ENCODE data around the gene RSRC1.
A peak's percentile ranks its signal among the peaks of the same experiment; 100 is the strongest.

RSRC1 gene

DNA sequence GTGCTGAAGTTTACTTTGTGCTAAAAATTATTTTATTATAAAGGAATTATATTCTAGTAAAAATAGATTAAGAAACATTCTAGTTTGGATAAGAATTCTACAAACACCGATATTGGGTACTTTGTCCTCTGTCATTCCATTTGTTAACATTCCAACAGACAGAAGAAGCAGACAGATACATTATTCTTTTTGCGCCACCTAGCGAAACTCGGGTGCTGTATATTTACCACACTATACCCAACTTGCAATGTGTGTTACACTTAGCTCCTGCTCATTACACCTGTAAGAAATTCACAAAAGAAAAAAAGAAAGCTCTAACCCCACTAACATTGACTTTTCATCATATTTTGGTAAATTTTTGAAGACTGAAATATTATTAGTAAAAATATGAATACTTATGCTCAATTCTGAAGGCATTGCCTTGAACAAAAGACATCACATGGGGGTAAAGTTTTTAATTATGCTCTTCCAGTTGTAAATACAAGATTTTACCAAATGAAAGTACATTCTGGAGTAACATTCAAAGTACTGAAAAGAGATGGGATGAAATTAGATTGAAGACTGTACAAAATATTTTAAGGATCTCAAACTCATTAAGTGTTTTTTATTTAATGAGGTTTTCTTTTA is 324.6 kb downstream of the RSRC1 start:
- H3K36me3 ChIP-seq = no peaks in the 10 kb centered on the region; the same call in 1 of the 2 replicates
- TF ChIP-seq, protein P1, sequence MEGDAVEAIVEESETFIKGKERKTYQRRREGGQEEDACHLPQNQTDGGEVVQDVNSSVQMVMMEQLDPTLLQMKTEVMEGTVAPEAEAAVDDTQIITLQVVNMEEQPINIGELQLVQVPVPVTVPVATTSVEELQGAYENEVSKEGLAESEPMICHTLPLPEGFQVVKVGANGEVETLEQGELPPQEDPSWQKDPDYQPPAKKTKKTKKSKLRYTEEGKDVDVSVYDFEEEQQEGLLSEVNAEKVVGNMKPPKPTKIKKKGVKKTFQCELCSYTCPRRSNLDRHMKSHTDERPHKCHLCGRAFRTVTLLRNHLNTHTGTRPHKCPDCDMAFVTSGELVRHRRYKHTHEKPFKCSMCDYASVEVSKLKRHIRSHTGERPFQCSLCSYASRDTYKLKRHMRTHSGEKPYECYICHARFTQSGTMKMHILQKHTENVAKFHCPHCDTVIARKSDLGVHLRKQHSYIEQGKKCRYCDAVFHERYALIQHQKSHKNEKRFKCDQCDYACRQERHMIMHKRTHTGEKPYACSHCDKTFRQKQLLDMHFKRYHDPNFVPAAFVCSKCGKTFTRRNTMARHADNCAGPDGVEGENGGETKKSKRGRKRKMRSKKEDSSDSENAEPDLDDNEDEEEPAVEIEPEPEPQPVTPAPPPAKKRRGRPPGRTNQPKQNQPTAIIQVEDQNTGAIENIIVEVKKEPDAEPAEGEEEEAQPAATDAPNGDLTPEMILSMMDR (IDR thresholded peaks at IDR 0.05; ENCODE audit: low read depth, low read length) = peak; percentile 82
- H3K4me1 ChIP-seq = peaks cover 31% of the 10 kb centered on the region
- peak; percentile 72 for DNase-seq
- no peaks in the 10 kb centered on the region for H3K27me3 ChIP-seq
- no peak overlapping the region for H3K4me3 ChIP-seq (ENCODE audit: low read depth, low read length)
- peaks cover 2% of the 10 kb centered on the region; the same call in 1 of the 2 replicates for H3K9me3 ChIP-seq

DNA sequence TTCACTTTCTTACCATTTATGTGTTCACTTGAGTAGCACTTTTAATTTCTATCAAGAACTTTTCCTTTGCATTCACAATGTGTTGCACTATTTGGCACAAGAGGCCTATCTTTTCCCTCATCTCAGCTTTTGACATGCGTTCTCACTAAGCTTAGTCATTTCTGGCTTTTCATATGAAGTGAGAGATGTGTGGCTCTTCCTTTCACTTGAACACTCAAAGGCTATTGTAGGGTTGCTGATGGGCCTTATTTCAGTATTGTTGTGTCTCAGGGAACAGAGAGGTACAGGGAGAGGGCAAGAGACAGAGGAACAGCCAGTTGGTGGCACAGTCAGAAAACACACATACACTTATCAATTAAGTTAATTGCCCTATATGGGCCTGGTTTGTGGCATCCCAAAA is 333.7 kb downstream of the RSRC1 start:
- Histone ChIP-seq H3K4me1 (peaks cover 6% of the 10 kb centered on the region), H3K9me3 (peaks cover 2% of the 10 kb centered on the region; the same call in 1 of the 2 replicates), H3K36me3 (no peaks in the 10 kb centered on the region; the same call in 1 of the 2 replicates), H3K27me3 (no peaks in the 10 kb centered on the region), H3K4me3 (ENCODE audit: low read depth, low read length) (no peak overlapping the region)
- TF ChIP-seq, protein P1 (IDR thresholded peaks at IDR 0.05; ENCODE audit: low read depth, low read length) = no peak
- no peak for DNase-seq

DNA sequence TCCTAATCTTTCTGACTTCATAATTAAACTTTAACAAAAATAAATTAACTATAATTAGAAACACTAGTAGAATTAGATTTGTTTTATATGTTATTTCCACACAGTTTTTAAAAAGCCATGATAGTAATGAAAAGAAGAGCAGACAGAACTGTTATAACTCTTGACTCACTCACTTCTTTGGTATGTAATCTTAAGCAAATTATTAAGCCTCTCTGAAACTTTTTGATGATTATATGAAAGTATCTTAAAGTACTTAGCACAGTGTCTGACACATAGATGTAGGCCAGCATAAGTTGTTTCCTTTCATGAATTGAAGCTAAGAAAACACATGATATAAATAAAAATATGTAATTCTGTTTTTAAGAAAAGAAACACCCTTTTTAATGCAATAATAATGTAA is 337.5 kb downstream of the RSRC1 start:
- TF ChIP-seq, protein P1 (IDR thresholded peaks at IDR 0.05; ENCODE audit: low read depth, low read length) = no peak
- DNase-seq = no peak

DNA sequence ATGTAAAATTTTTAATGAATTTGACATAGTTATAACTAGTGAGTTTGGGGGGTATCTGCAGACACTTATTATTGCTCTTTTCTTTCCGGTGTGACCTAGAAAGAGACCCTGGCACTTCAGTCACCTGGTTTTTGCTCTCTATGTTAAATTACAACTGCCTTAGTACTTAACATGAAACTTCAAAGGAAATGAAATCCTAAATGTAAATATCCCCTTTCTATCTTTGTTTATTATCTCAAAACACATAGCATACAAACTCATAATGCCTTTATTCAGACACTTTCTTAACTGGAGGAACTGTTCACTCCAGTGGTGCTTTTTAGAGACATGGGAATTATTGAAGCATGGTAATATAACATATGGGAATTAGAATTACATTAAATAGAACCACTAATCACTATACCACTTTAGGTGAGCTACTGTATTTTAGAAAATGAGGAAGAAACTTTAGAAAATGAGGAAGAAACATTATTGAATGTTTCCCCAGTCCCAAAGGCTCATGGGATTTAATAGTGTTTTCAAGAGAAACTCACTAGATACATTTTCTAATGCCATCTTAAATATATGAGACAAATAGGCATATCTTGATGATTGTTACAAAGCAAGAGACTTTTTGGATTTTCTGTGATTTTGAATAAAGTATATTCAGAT is 341.6 kb downstream of the RSRC1 start:
- no peaks in the 10 kb centered on the region for H3K27me3 ChIP-seq
- no peaks in the 10 kb centered on the region for H3K36me3 ChIP-seq
- H3K4me1 ChIP-seq = peaks cover 8% of the 10 kb centered on the region
- no peaks in the 10 kb centered on the region; the same call in 1 of the 2 replicates for H3K9me3 ChIP-seq
- no peak for DNase-seq
- no peak overlapping the region for H3K4me3 ChIP-seq (ENCODE audit: low read depth, low read length)
- TF ChIP-seq, protein P1 (IDR thresholded peaks at IDR 0.05; ENCODE audit: low read depth, low read length) = no peak

More for the DNA sequence above, 337.5 kb downstream of the RSRC1 start:
- H3K4me1 ChIP-seq = peaks cover 9% of the 10 kb centered on the region
- H3K4me3 ChIP-seq (ENCODE audit: low read depth, low read length) = no peak overlapping the region
- H3K36me3 ChIP-seq = no peaks in the 10 kb centered on the region
- no peaks in the 10 kb centered on the region for H3K9me3 ChIP-seq
- no peaks in the 10 kb centered on the region for H3K27me3 ChIP-seq

DNA sequence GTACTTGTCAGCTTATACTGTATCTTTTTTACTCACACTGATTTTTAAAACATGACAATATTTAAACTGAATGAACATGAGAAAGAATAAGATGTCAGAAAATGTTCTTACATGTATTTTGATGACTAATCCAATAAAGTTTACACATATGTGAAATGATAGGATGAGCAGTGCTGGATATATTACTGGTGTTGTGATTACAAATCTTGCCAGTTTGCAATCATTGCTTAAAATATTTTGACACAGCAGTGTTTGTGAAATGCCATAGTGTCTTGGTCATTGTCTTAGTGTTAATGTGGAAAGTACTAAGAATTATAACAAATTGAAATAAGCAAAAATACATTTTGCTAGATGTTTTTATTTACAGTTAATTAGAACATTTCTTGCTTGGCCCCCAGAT is 342.4 kb downstream of the RSRC1 start:
- Histone ChIP-seq H3K27me3 (no peaks in the 10 kb centered on the region), H3K4me3 (ENCODE audit: low read depth, low read length) (no peak overlapping the region), H3K4me1 (peaks cover 3% of the 10 kb centered on the region; the same call in 1 of the 2 replicates), H3K9me3 (no peaks in the 10 kb centered on the region; the same call in 1 of the 2 replicates), H3K36me3 (no peaks in the 10 kb centered on the region)
- no peak for DNase-seq
- TF ChIP-seq, protein P1 (IDR thresholded peaks at IDR 0.05; ENCODE audit: low read depth, low read length) = no peak

DNA sequence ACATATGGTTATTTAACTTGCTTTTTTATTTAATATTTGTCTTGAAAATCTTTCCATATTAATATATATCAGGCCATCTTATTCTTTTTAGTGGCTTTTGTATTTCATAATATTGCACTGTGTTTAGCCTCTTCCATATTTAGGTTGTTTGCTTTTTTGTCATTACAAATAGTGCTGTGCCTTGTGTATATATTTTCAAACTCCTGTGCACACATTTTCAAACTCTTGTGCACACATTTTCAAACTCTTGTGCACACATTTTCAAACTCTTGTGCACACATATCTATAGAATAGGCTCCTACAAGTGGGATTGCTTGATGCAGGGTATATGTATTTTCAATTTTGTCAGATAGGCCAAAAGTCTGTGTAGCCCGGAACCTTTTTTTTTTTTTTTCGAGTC is 343.1 kb downstream of the RSRC1 start:
- Histone ChIP-seq H3K4me1 (peaks cover 3% of the 10 kb centered on the region; the same call in 1 of the 2 replicates), H3K9me3 (no peaks in the 10 kb centered on the region; the same call in 1 of the 2 replicates), H3K27me3 (no peaks in the 10 kb centered on the region), H3K4me3 (ENCODE audit: low read depth, low read length) (no peak overlapping the region), H3K36me3 (no peaks in the 10 kb centered on the region)
- DNase-seq = no peak
- TF ChIP-seq, protein P1 (IDR thresholded peaks at IDR 0.05; ENCODE audit: low read depth, low read length) = no peak
